C4-2B (cell line): ENCODE results near the gene HSPA12A.

Experiments
- ZFX ChIP-seq: fragments of 450-650 bp; IDR thresholded peaks from 2 replicates; pipeline ENCODE4 v1.6.1; 2017
- TF ChIP-seq, protein P1 (sequence below): fragments of 450-650 bp; conservative IDR thresholded peaks from 2 replicates; pipeline ENCODE4 v1.5.1; 2017; ENCODE audit warnings: mild to moderate bottlenecking

DNA sequence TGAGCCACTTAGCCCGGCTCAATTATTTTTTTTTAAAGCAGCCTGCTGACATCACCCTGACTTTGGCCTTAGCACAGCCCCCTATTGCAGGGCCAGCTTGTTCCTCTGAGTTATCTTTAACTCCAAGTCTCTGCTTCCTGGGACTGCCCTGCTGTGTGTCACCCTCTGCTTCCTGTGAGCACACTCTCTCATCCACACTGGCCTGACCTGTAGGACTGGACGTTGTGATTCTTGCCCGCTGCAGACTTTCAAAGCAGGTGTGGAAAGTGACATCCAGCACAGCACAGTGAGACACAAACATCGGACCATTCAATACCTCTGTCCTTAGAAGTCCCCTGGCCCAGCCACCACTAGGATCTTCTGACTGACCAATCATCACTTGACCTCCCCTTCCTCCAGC lies 26.4 kb upstream of the HSPA12A start:
- TF ChIP-seq, protein P1, sequence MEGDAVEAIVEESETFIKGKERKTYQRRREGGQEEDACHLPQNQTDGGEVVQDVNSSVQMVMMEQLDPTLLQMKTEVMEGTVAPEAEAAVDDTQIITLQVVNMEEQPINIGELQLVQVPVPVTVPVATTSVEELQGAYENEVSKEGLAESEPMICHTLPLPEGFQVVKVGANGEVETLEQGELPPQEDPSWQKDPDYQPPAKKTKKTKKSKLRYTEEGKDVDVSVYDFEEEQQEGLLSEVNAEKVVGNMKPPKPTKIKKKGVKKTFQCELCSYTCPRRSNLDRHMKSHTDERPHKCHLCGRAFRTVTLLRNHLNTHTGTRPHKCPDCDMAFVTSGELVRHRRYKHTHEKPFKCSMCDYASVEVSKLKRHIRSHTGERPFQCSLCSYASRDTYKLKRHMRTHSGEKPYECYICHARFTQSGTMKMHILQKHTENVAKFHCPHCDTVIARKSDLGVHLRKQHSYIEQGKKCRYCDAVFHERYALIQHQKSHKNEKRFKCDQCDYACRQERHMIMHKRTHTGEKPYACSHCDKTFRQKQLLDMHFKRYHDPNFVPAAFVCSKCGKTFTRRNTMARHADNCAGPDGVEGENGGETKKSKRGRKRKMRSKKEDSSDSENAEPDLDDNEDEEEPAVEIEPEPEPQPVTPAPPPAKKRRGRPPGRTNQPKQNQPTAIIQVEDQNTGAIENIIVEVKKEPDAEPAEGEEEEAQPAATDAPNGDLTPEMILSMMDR = no peak
- TF ChIP-seq ZFX = no peak
